ENCODE results near the gene CALY.
"Not testable (repeated sequence)": the region's sequence is repeated elsewhere in the genome, so short reads cannot be mapped to it uniquely, and the experiment has no call there.

The CALY gene

GRCh38 chr10:133336577-133337369 lies at the start of gene CALY:
TSS of gene CALY (minus strand) at chr10:133336896. CDS start at chr10:133328989, 7,907 bp downstream.
- no peak for DNase-seq (ENCODE audit: low read depth)

- DNase-seq (ENCODE audit: low read depth): no peak
These were observed 48.5 kb upstream of the CALY start for GRCh38 chr10:133385214-133385613.

- no peak for DNase-seq (ENCODE audit: low read depth)
These were observed 47.4 kb upstream of the CALY start for GRCh38 chr10:133384071-133384470.

GRCh38 chr10:133383551-133383950 lies 46.9 kb upstream of the CALY start:
- DNase-seq (ENCODE audit: low read depth): no peak

GRCh38 chr10:133381036-133381435 lies 44.3 kb upstream of the CALY start:
- DNase-seq (ENCODE audit: low read depth): no peak

- DNase-seq (ENCODE audit: low read depth): no peak
These were observed 43.3 kb upstream of the CALY start for GRCh38 chr10:133379801-133380666.

GRCh38 chr10:133379152-133379800 lies 42.6 kb upstream of the CALY start, which contains the start of gene PAOX:
TSS of gene PAOX (plus strand) at chr10:133379262. CDS start at chr10:133379317, 55 bp downstream.
- no peak for DNase-seq (ENCODE audit: low read depth)

GRCh38 chr10:133378251-133379096 lies 41.8 kb upstream of the CALY start:
- peak; percentile 12 for DNase-seq (ENCODE audit: low read depth)

- DNase-seq (ENCODE audit: low read depth): no peak
These were observed 41.1 kb upstream of the CALY start for GRCh38 chr10:133377818-133378250.

GRCh38 chr10:133377025-133377817 lies 40.5 kb upstream of the CALY start:
- DNase-seq (ENCODE audit: low read depth): no peak

GRCh38 chr10:133376183-133376582 lies 39.5 kb upstream of the CALY start:
- DNase-seq (ENCODE audit: low read depth): not testable (repeated sequence)

GRCh38 chr10:133375357-133376115 lies 38.8 kb upstream of the CALY start:
- no peak for DNase-seq (ENCODE audit: low read depth)

- peak; percentile 45 for DNase-seq (ENCODE audit: low read depth)
These were observed 36.7 kb upstream of the CALY start, which contains the start of gene ECHS1 for GRCh38 chr10:133373174-133374090. TSS of gene ECHS1 (minus strand) at chr10:133373354. CDS start at chr10:133373333, 21 bp downstream.

GRCh38 chr10:133372507-133372906 lies 35.8 kb upstream of the CALY start:
- no peak for DNase-seq (ENCODE audit: low read depth)

GRCh38 chr10:133370030-133370786 lies 33.5 kb upstream of the CALY start:
- DNase-seq (ENCODE audit: low read depth): no peak

GRCh38 chr10:133368153-133368552 lies 31.5 kb upstream of the CALY start:
- DNase-seq (ENCODE audit: low read depth): no peak

- DNase-seq (ENCODE audit: low read depth): not testable (repeated sequence)
These were observed 30.8 kb upstream of the CALY start for GRCh38 chr10:133367461-133367860.

- no peak for DNase-seq (ENCODE audit: low read depth)
These were observed 30.1 kb upstream of the CALY start for GRCh38 chr10:133366751-133367150.
